Activated naive CD8-positive, alpha-beta T cell treated with anti-CD3 and anti-CD28 coated beads for 36 hours (primary cell): ENCODE results near the gene LRMDA. TPM values are rescaled to one million over a fixed set of nuclear protein-coding genes. Genes with fewer than 3 reads are reported as not detected.

ENCODE experiments used
- DNase-seq: peaks from one replicate; pipeline ENCODE4 v3.0.0; 2021
- H3K27ac Mint-ChIP-seq: one replicate; pipeline ENCODE4 v1.8.0; 2022; ENCODE audit warnings: mild to moderate bottlenecking, moderate library complexity, mixed read lengths
- H3K27me3 Mint-ChIP-seq: one replicate; pipeline ENCODE4 v1.8.0; 2022; ENCODE audit warnings: mild to moderate bottlenecking, mixed read lengths
- H3K36me3 Mint-ChIP-seq: one replicate; pipeline ENCODE4 v1.8.0; 2021; ENCODE audit warnings: mild to moderate bottlenecking, mixed read lengths
- H3K4me1 Mint-ChIP-seq: one replicate; pipeline ENCODE4 v1.8.0; 2021; ENCODE audit warnings: mixed read lengths
- H3K4me3 Mint-ChIP-seq: one replicate; pipeline ENCODE4 v1.8.0; 2022; ENCODE audit warnings: mild to moderate bottlenecking, moderate library complexity, mixed read lengths
- H3K9me3 Mint-ChIP-seq: one replicate; pipeline ENCODE4 v1.8.0; 2022; ENCODE audit warnings: mixed read lengths
- total RNA-seq, 2 experiments: library from RNA; stranded (reverse); gene quantifications; one replicate each; pipeline ENCODE4 v1.2.3, GENCODE V29; 2021

Gene LRMDA
- total RNA-seq, 2 experiments from 2014 or later, result not detected

- Mint-ChIP-seq H3K4me1 (no peaks in the 10 kb centered on the region), H3K9me3 (no peaks in the 10 kb centered on the region), H3K27me3 (no peaks in the 10 kb centered on the region), H3K4me3 (no peak overlapping the region), H3K36me3 (no peaks in the 10 kb centered on the region), H3K27ac (no peak overlapping the region)
- no peak for DNase-seq
Observed at GRCh38 chr10:76251841-76252671, 820.6 kb downstream of the LRMDA start.

- no peaks in the 10 kb centered on the region for H3K27me3 Mint-ChIP-seq
- H3K4me3 Mint-ChIP-seq, result no peak overlapping the region
- H3K36me3 Mint-ChIP-seq, result no peaks in the 10 kb centered on the region
Observed at GRCh38 chr10:76252733-76253132, 821.3 kb downstream of the LRMDA start.

DNA sequence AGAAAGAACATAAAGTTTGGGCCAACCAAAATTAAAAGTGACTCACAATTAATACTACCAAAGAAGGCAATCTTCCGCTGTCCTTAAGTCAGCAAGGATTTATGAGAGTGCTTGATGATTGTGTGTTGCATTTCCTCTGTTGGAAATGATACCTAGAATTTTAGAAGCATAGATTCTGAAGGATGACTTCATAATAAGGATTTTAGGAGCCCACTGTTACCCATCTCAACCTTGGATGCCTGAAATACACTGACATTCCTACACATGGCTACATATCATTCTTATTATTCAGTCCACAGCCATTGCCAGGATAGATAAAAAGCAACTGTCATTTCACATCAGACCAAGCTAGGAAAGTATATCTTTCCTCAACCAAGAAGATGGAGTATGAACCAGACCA is 823.8 kb downstream of the LRMDA start:
- DNase-seq, result no peak
- Mint-ChIP-seq H3K4me3 (no peak overlapping the region), H3K36me3 (no peaks in the 10 kb centered on the region), H3K4me1 (no peaks in the 10 kb centered on the region), H3K27ac (no peak overlapping the region), H3K27me3 (no peaks in the 10 kb centered on the region), H3K9me3 (peaks cover 10% of the 10 kb centered on the region)

More at GRCh38 chr10:76252733-76253132, 821.3 kb downstream of the LRMDA start:
- no peak for DNase-seq
- no peaks in the 10 kb centered on the region for H3K4me1 Mint-ChIP-seq
- H3K9me3 Mint-ChIP-seq, result no peaks in the 10 kb centered on the region
- H3K27ac Mint-ChIP-seq, result no peak overlapping the region

DNA sequence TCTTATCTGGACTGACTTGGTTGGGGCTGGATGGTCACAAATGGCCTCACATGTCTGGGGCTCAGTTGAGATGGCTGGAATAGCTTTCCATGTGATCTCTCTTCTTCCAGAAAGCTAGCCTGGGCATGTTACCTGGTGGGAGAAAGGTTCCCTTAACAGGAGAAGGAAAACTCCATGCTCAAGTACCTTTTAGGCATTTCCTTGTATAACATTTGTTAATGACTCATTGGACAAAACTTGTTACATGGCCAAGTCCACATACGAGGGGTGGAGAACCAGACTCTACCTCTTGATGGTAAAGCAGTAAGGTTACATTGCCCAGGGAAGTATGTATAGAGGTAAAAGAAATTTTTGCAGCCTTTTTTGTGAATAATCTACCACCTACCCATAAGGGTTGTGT is 826.4 kb downstream of the LRMDA start:
- no peak for DNase-seq
- Mint-ChIP-seq H3K27me3 (no peaks in the 10 kb centered on the region), H3K9me3 (peaks cover 16% of the 10 kb centered on the region), H3K4me3 (no peak overlapping the region), H3K4me1 (no peaks in the 10 kb centered on the region), H3K36me3 (no peaks in the 10 kb centered on the region), H3K27ac (no peak overlapping the region)

GRCh38 chr10:76265441-76266113 is 834.2 kb downstream of the LRMDA start:
- no peak overlapping the region for H3K27ac Mint-ChIP-seq
- H3K4me3 Mint-ChIP-seq, result no peak overlapping the region
- no peak for DNase-seq
- H3K9me3 Mint-ChIP-seq, result peaks cover 4% of the 10 kb centered on the region
- no peaks in the 10 kb centered on the region for H3K27me3 Mint-ChIP-seq
- no peaks in the 10 kb centered on the region for H3K4me1 Mint-ChIP-seq
- H3K36me3 Mint-ChIP-seq, result no peaks in the 10 kb centered on the region

- H3K36me3 Mint-ChIP-seq, result no peaks in the 10 kb centered on the region
- H3K4me1 Mint-ChIP-seq, result no peaks in the 10 kb centered on the region
- no peaks in the 10 kb centered on the region for H3K27me3 Mint-ChIP-seq
- H3K4me3 Mint-ChIP-seq, result no peak overlapping the region
- no peak for DNase-seq
- H3K9me3 Mint-ChIP-seq, result no peaks in the 10 kb centered on the region
- H3K27ac Mint-ChIP-seq, result no peak overlapping the region
Observed at GRCh38 chr10:76268530-76268929, 837.1 kb downstream of the LRMDA start.

- H3K4me1 Mint-ChIP-seq, result no peaks in the 10 kb centered on the region
- no peak overlapping the region for H3K4me3 Mint-ChIP-seq
- DNase-seq, result no peak
- H3K27me3 Mint-ChIP-seq, result no peaks in the 10 kb centered on the region
- H3K27ac Mint-ChIP-seq, result no peak overlapping the region
- H3K9me3 Mint-ChIP-seq, result peaks cover under 1% of the 10 kb centered on the region
- H3K36me3 Mint-ChIP-seq, result no peaks in the 10 kb centered on the region
Observed at GRCh38 chr10:76268954-76269353, 837.5 kb downstream of the LRMDA start.

DNA sequence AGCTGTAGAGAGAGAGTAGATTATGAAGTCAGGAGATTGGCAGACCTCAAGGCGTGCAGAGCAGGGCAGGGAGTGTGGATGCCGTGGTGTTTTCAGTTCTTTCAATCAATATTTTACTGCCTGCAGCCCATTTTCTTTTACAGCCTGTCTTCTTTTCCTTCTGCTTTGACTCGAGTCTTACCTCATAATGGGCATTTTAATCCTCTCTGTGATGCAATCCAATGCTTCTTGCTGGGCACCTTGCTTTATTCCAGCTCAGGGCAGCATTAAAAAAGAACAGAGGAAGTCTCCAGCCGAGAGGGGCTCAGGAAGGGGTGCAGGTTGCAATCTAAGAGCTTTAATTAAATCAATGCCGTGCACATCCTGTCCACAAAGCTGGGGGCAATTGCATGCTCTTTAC is 839.0 kb downstream of the LRMDA start:
- peaks cover 13% of the 10 kb centered on the region for H3K9me3 Mint-ChIP-seq
- no peak overlapping the region for H3K27ac Mint-ChIP-seq
- DNase-seq, result no peak
- H3K4me1 Mint-ChIP-seq, result no peaks in the 10 kb centered on the region
- no peaks in the 10 kb centered on the region for H3K27me3 Mint-ChIP-seq
- H3K4me3 Mint-ChIP-seq, result no peak overlapping the region
- H3K36me3 Mint-ChIP-seq, result no peaks in the 10 kb centered on the region

DNA sequence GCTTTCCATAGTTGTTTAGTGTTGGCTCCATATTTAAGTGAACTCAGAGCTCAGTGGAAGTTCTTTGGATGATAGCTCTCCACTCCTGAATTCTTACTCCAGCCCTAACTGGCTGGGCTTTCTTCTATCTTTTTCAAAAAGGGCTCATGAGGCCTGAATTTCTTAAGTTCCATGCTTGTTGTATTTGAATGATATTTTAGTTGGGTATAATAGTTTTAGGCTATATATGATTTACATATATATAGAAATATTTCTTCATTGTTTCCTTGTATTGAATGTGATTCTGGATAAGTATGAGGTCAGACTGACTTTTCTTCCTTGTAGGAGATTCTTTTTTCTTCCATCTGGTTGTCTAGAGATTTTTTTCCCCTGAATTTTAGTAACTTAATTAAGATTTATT is 843.5 kb downstream of the LRMDA start:
- Mint-ChIP-seq H3K9me3 (peaks cover 20% of the 10 kb centered on the region), H3K27ac (no peak overlapping the region), H3K4me3 (no peak overlapping the region)

GRCh38 chr10:76278811-76279460 is 847.5 kb downstream of the LRMDA start:
- Mint-ChIP-seq H3K27ac (no peak overlapping the region), H3K27me3 (no peaks in the 10 kb centered on the region), H3K9me3 (peaks cover 20% of the 10 kb centered on the region), H3K36me3 (no peaks in the 10 kb centered on the region), H3K4me1 (no peaks in the 10 kb centered on the region), H3K4me3 (no peak overlapping the region)
- DNase-seq, result no peak

More for the DNA sequence above, 843.5 kb downstream of the LRMDA start:
- H3K27me3 Mint-ChIP-seq, result no peaks in the 10 kb centered on the region
- H3K4me1 Mint-ChIP-seq, result no peaks in the 10 kb centered on the region
- no peaks in the 10 kb centered on the region for H3K36me3 Mint-ChIP-seq
- no peak for DNase-seq

DNA sequence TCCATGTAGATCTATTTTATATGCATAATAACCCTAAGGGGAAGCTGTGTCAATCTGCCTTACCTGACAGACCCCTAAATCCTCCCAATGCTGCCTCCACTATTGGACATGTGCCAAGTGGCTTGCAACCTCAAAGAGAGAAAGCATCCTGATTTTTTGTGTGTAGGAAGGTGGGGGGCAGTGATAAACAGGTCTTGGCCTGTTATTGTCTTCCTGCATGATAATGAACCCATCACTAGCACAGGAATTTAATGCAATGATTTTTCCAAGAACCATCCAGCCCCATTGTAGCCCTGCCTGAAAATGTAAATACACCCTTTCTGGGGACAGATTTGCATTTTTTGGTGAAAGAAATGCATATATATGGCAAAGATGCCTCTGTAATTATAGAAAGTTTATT is 850.2 kb downstream of the LRMDA start:
- Mint-ChIP-seq H3K4me3 (no peak overlapping the region), H3K36me3 (no peaks in the 10 kb centered on the region), H3K27ac (no peak overlapping the region)

DNA sequence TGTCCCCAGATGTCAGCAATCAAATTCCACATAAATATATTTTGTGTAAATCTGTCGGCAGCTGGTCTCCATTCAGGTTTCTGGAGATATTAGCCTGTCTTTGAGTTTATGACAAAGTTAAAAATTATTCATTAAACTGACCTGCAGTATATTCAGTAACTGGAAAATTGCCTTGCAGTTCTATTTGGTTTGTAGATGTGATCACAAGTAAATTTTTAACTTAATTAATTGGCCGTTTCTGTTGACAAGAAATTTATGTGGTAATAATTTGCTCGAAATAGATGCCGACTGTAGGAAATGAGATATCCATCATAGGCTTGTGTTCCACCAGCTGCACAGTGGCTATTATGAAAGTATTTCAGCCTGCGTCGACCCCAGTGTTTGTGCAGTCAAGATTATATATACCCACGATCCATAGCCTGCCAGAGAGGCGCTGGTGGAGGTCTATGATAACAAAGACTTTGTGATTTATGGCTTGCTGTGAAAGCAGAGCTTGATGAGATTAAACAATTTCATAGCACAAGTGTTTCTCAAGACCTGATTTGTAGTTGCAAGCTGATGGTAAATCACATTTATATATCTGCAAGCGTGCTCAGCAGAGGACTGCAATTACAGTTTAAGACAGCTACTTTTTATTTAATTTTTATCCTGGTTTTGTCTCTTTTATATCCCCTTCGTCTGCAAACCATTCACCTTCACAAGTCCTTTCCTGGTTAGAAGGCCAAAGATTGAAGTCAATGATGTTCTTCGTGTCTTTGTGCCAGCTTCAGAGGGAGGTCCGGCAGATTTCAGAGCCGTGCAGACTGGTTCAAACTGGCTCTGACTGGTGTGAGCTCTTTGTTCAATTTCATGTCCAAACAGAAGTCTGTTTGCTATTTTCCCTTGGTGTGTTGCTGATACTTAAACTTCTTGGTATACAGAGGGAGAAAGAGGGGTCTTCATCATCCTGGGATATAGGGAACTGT is 850.9 kb downstream of the LRMDA start:
- Mint-ChIP-seq H3K9me3 (peaks cover 4% of the 10 kb centered on the region), H3K36me3 (no peaks in the 10 kb centered on the region), H3K4me3 (no peak overlapping the region), H3K27me3 (no peaks in the 10 kb centered on the region), H3K4me1 (no peaks in the 10 kb centered on the region), H3K27ac (no peak overlapping the region)
- DNase-seq, result no peak

More for the DNA sequence above, 850.2 kb downstream of the LRMDA start:
- Mint-ChIP-seq H3K27me3 (no peaks in the 10 kb centered on the region), H3K4me1 (no peaks in the 10 kb centered on the region), H3K9me3 (peaks cover 4% of the 10 kb centered on the region)
- DNase-seq, result no peak

GRCh38 chr10:76284351-76284750 is 852.9 kb downstream of the LRMDA start:
- no peak for DNase-seq
- no peaks in the 10 kb centered on the region for H3K4me1 Mint-ChIP-seq
- no peaks in the 10 kb centered on the region for H3K36me3 Mint-ChIP-seq
- H3K27me3 Mint-ChIP-seq, result no peaks in the 10 kb centered on the region
- no peak overlapping the region for H3K4me3 Mint-ChIP-seq
- peaks cover 4% of the 10 kb centered on the region for H3K9me3 Mint-ChIP-seq
- no peak overlapping the region for H3K27ac Mint-ChIP-seq

DNA sequence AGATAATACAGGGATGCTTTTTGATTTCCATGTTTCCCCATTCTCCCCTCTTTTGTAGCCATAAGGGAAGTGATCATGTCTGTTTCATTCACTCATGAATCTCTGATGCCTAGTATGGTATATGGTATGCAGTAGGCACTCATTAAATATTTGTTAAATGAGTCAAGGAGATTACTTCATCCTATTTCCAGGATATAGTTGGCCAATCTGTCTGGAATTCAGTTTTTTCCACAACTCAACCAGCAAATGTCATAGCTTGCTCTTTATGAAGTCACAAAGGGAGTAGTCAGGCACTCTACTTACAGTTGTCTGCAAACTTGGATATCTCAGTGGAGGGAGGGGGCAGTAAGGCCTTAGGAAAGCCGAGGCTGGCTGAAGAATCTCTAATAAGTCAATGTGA is 853.6 kb downstream of the LRMDA start:
- peaks cover 4% of the 10 kb centered on the region for H3K9me3 Mint-ChIP-seq
- no peaks in the 10 kb centered on the region for H3K36me3 Mint-ChIP-seq
- no peaks in the 10 kb centered on the region for H3K4me1 Mint-ChIP-seq
- no peak for DNase-seq
- no peak overlapping the region for H3K27ac Mint-ChIP-seq
- H3K27me3 Mint-ChIP-seq, result no peaks in the 10 kb centered on the region
- no peak overlapping the region for H3K4me3 Mint-ChIP-seq
